Smooth muscle cell of the pulmonary artery (primary cell): Measurements from ENCODE around the gene IRS1. TPM values are rescaled to one million over a fixed set of nuclear protein-coding genes. Genes with fewer than 3 reads are reported as not detected.

Source experiments
- total RNA-seq: library from RNA; depleted of rRNA; stranded (reverse); fragments of >200 nt; gene quantifications from 2 replicates; pipeline ENCODE4 v1.2.3, GENCODE V29; 2014

Gene IRS1, protein sequence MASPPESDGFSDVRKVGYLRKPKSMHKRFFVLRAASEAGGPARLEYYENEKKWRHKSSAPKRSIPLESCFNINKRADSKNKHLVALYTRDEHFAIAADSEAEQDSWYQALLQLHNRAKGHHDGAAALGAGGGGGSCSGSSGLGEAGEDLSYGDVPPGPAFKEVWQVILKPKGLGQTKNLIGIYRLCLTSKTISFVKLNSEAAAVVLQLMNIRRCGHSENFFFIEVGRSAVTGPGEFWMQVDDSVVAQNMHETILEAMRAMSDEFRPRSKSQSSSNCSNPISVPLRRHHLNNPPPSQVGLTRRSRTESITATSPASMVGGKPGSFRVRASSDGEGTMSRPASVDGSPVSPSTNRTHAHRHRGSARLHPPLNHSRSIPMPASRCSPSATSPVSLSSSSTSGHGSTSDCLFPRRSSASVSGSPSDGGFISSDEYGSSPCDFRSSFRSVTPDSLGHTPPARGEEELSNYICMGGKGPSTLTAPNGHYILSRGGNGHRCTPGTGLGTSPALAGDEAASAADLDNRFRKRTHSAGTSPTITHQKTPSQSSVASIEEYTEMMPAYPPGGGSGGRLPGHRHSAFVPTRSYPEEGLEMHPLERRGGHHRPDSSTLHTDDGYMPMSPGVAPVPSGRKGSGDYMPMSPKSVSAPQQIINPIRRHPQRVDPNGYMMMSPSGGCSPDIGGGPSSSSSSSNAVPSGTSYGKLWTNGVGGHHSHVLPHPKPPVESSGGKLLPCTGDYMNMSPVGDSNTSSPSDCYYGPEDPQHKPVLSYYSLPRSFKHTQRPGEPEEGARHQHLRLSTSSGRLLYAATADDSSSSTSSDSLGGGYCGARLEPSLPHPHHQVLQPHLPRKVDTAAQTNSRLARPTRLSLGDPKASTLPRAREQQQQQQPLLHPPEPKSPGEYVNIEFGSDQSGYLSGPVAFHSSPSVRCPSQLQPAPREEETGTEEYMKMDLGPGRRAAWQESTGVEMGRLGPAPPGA (N-terminal part only)
- total RNA-seq, result 20.7 and 24.5 TPM in 2 replicates

GRCh38 chr2:226799211-226799975, at the start of gene IRS1:
IRS1 (minus strand) TSS chr2:226799820; CDS start chr2:226798738, 1,082 bp downstream.

DNA sequence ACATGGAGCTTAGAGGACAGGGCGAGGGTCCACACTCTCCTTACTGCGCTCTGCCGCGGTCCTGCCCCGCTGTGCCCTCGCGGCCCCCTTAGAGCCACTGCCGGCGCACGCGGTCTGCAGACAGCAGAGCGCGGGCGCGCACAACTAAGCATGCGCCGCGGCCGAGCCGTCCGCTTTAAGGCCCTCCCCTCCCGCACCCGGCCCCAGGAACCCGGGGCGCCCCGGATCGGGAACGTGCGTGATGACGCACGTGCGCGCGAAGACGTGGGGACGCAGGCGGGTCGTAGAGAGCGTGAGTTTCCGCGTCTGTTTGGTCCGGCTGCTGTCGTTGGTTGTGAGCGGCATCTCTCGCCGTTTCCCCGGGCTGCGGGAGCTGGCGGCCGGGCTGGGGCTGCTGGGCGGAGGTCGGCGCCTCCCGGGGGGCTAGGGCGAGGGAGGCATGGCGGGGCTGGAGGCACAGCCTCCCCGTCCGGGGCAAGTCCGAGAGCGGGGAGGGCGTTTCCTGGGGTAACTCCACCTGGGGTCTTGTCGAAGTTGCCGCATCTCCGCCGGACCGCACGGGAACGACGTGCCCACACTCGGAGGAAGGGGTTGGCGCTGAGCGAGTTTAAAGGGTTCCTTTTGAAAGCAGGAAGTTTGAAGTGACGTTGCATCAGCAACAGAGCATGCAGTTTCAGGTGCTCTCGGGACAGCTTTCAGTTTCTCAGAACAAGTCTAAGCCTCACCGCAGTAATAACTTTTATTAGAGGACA, 36.4 kb upstream of the IRS1 start, which contains the start of gene RHBDD1:
TSS of gene RHBDD1 (plus strand) at position 259 of the 752 bp plus-strand sequence. CDS start 28,640 bp downstream, outside the sequence.

Other genes starting within 250 kb of the IRS1 start
- gene RHBDD1, start 36.2 kb upstream of the IRS1 start, total RNA-seq, result 55.6 and 56.7 TPM in 2 replicates